HepG2 (cell line): ENCODE measurements around the gene ALG11. TPM values are rescaled to one million over a fixed set of nuclear protein-coding genes. Genes with fewer than 3 reads are reported as not detected.
A peak's percentile ranks its signal among the peaks of the same experiment; 100 is the strongest.

Source experiments
- ARNT ChIP-seq: fragments of 450-650 bp; IDR thresholded peaks from 2 replicates; pipeline ENCODE4 v1.6.1; 2017
- BCLAF1 ChIP-seq: fragments of 450-650 bp; IDR thresholded peaks from 2 replicates; pipeline ENCODE4 v1.6.1; 2017; ENCODE audit warnings: mild to moderate bottlenecking
- FOSL1 ChIP-seq: sonication (generic); formaldehyde crosslinking; IDR thresholded peaks from 2 replicates; pipeline ENCODE4 v1.9.0; 2021; ENCODE audit warnings: missing genetic modification reagents, borderline replicate concordance
- FOXO1 ChIP-seq: sonication (generic); formaldehyde crosslinking; IDR thresholded peaks from 2 replicates; pipeline ENCODE4 v1.4.0; 2020; ENCODE audit warnings: missing genetic modification reagents
- GLI4 ChIP-seq: sonication (generic); formaldehyde crosslinking; IDR thresholded peaks from 2 replicates; pipeline ENCODE4 v1.5.1; 2020; ENCODE audit warnings: missing genetic modification reagents, mild to moderate bottlenecking, moderate library complexity, borderline replicate concordance
- GPN1 ChIP-seq: sonication (generic); formaldehyde crosslinking; IDR thresholded peaks from 2 replicates; pipeline ENCODE4 v1.5.1; 2020; ENCODE audit warnings: missing genetic modification reagents, borderline replicate concordance
- HDAC2 ChIP-seq: sonication (generic); formaldehyde crosslinking; IDR thresholded peaks from 2 replicates; pipeline ENCODE4 v1.4.0; 2020; ENCODE audit warnings: missing genetic modification reagents
- IKZF1 ChIP-seq: fragments of 450-650 bp; IDR thresholded peaks from 2 replicates; pipeline ENCODE4 v1.7.1; 2016
- MXD4 ChIP-seq: IDR thresholded peaks from 2 replicates; pipeline ENCODE4 v1.6.1; 2016; ENCODE audit warnings: mild to moderate bottlenecking, missing biosample characterization, missing genetic modification reagents
- MYNN ChIP-seq: sonication (generic); formaldehyde crosslinking; IDR thresholded peaks from 2 replicates; pipeline ENCODE4 v1.4.0; 2020; ENCODE audit warnings: mild to moderate bottlenecking, low read depth, missing genetic modification reagents
- NAIF1 ChIP-seq: sonication (generic); formaldehyde crosslinking; IDR thresholded peaks from 2 replicates; pipeline ENCODE4 v1.5.0; 2020; ENCODE audit warnings: mild to moderate bottlenecking, missing genetic modification reagents, borderline replicate concordance
- REPIN1 ChIP-seq: sonication (generic); formaldehyde crosslinking; IDR thresholded peaks from 2 replicates; pipeline ENCODE4 v1.8.0; 2022; ENCODE audit warnings: missing genetic modification reagents, low read depth, mild to moderate bottlenecking, borderline replicate concordance
- SYNCRIP ChIP-seq: fragments of 200-400 bp; formaldehyde crosslinking; IDR thresholded peaks from 2 replicates; pipeline ENCODE4 v1.6.1; 2018; ENCODE audit warnings: mild to moderate bottlenecking, low read depth, low read length; ENCODE audit not compliant: insufficient read depth
- ZFP1 ChIP-seq: IDR thresholded peaks from 2 replicates; pipeline ENCODE4 v1.6.1; 2016
- ZFP36 ChIP-seq: fragments of 150-350 bp; IDR thresholded peaks from 2 replicates; pipeline ENCODE4 v1.6.1; 2018; ENCODE audit warnings: borderline replicate concordance, low read length, low read depth; ENCODE audit not compliant: partially characterized antibody
- ZGPAT ChIP-seq: IDR thresholded peaks from 2 replicates; pipeline ENCODE4 v1.6.1; 2016; ENCODE audit warnings: mild to moderate bottlenecking
- ZKSCAN8 ChIP-seq: IDR thresholded peaks from 2 replicates; pipeline ENCODE4 v1.6.1; 2016; ENCODE audit warnings: borderline replicate concordance, missing genetic modification reagents, missing compliant biosample characterization
- ZNF263 ChIP-seq: sonication (generic); formaldehyde crosslinking; IDR thresholded peaks from 2 replicates; pipeline ENCODE4 v1.4.0; 2020; ENCODE audit warnings: missing genetic modification reagents
- ZNF34 ChIP-seq: sonication (generic); formaldehyde crosslinking; IDR thresholded peaks from 2 replicates; pipeline ENCODE4 v1.4.0; 2020; ENCODE audit warnings: mild to moderate bottlenecking, missing genetic modification reagents, borderline replicate concordance
- ZNF367 ChIP-seq: sonication (generic); formaldehyde crosslinking; IDR thresholded peaks from 2 replicates; pipeline ENCODE4 v1.4.0; 2020; ENCODE audit warnings: missing genetic modification reagents, borderline replicate concordance
- ZNF430 ChIP-seq: sonication (generic); formaldehyde crosslinking; IDR thresholded peaks from 2 replicates; pipeline ENCODE4 v1.9.0; 2021; ENCODE audit warnings: mild to moderate bottlenecking, missing genetic modification reagents
- ZNF512 ChIP-seq: sonication (generic); formaldehyde crosslinking; IDR thresholded peaks from 2 replicates; pipeline ENCODE4 v1.4.0; 2020; ENCODE audit warnings: mild to moderate bottlenecking, missing genetic modification reagents
- ZNF737 ChIP-seq: sonication (generic); formaldehyde crosslinking; IDR thresholded peaks from 2 replicates; pipeline ENCODE4 v1.5.0; 2020; ENCODE audit warnings: missing genetic modification reagents, mild to moderate bottlenecking, borderline replicate concordance
- ZNF746 ChIP-seq: sonication (generic); formaldehyde crosslinking; IDR thresholded peaks from 2 replicates; pipeline ENCODE4 v1.8.0; 2022; ENCODE audit warnings: mild to moderate bottlenecking, missing genetic modification reagents
- ZNF784 ChIP-seq: sonication (generic); formaldehyde crosslinking; IDR thresholded peaks from 2 replicates; pipeline ENCODE4 v1.5.1; 2020; ENCODE audit warnings: missing genetic modification reagents, mild to moderate bottlenecking, borderline replicate concordance
- polyA plus RNA-seq, 8 experiments: library from polyadenylated mRNA; depleted of rRNA in 3 of 8; stranded (reverse) in 7 of 8; unstranded in 1 of 8; fragments of >200 nt; fragmentation: Illumina TruSeq in 4 of 8; extraction: Trizol in 4 of 8; gene quantifications; 2 replicates each; pipeline versions ENCODE4 v1.2.1 to v1.2.3, GENCODE V29; 2011 to 2016; ENCODE audit warnings: low read depth in 4 of 8, missing spikeins in 1 of 8, mixed read lengths in 1 of 8; ENCODE audit not compliant: insufficient read depth in 1 of 8
- total RNA-seq, 5 experiments: library from RNA; depleted of rRNA; stranded (reverse); fragments of >200 nt; fragmentation: Illumina TruSeq; extraction: Trizol; gene quantifications; 2 replicates each; pipeline ENCODE4 v1.2.3, GENCODE V29; 2016; ENCODE audit warnings: low read depth in 1 of 5

Gene ALG11
- total and polyA plus RNA-seq, 2 of the 13 experiments (the other 11 are each of a cell fraction or from before 2014, with no cell fraction given): 14.7 to 27.9 TPM

GRCh38 chr13:52010890-52011631 is 1.1 kb upstream of the ALG11 start, which contains the start of gene ATP7B (continued):
- TF ChIP-seq NAIF1 (CRISPR knock-in tag): no peak
- TF ChIP-seq FOSL1 (CRISPR knock-in tag): no peak
- no peak for TF ChIP-seq IKZF1
- TF ChIP-seq ZNF784 (CRISPR knock-in tag): no peak
- no peak for TF ChIP-seq ZNF430
- no peak; the same call in 1 of the 2 replicates for TF ChIP-seq GLI4 (CRISPR knock-in tag)
- no peak for TF ChIP-seq ZNF746 (CRISPR knock-in tag)
- no peak for TF ChIP-seq HDAC2 (CRISPR knock-in tag)
- TF ChIP-seq ARNT: no peak
- TF ChIP-seq ZFP1 (CRISPR knock-in tag): no peak
- TF ChIP-seq ZFP36: no peak
- no peak for TF ChIP-seq ZNF34 (CRISPR knock-in tag)
- TF ChIP-seq ZNF263 (CRISPR knock-in tag): no peak
- no peak for TF ChIP-seq SYNCRIP
- no peak for TF ChIP-seq FOXO1 (CRISPR knock-in tag)
- TF ChIP-seq GPN1 (CRISPR knock-in tag): no peak
- TF ChIP-seq REPIN1 (CRISPR knock-in tag): 0 out of 2 replicates have a peak, but pooled peaks have one; percentile 4
- TF ChIP-seq BCLAF1: no peak
- TF ChIP-seq ZKSCAN8 (CRISPR knock-in tag): no peak
- TF ChIP-seq ZNF367 (CRISPR knock-in tag): no peak
- no peak for TF ChIP-seq ZNF512
- TF ChIP-seq ZGPAT (CRISPR knock-in tag): no peak
- TF ChIP-seq ZNF737 (CRISPR knock-in tag): no peak
- TF ChIP-seq MYNN: no peak
- no peak for TF ChIP-seq MXD4 (CRISPR knock-in tag)
